ENCODE measurements around the gene ROCK2. TPM values are rescaled to one million over a fixed set of nuclear protein-coding genes. Genes with fewer than 3 reads are reported as not detected.

The ROCK2 gene
- total RNA-seq, 2 experiments from 2014 or later = 19.1 to 20.5 TPM

GRCh38 chr2:11376071-11376470 lies 31.6 kb upstream of the ROCK2 start:
- H3K27me3 Mint-ChIP-seq = no peaks in the 10 kb centered on the region
- peaks cover under 1% of the 10 kb centered on the region for H3K4me1 Mint-ChIP-seq
- no peaks in the 10 kb centered on the region for H3K9me3 Mint-ChIP-seq
- POLR2A ChIA-PET = no interaction called here
- no peak overlapping the region for H3K27ac Mint-ChIP-seq
- CTCF ChIA-PET = interaction anchor here (0.6 kb wide), 1 partner anchor 524 kb away, joined by 3 read pairs; no protein-coding TSS in a partner anchor
- H3K36me3 Mint-ChIP-seq (ENCODE audit: low read depth) = no peaks in the 10 kb centered on the region
- DNase-seq = no peak
- H3K4me3 Mint-ChIP-seq = no peak overlapping the region

- H3K27me3 Mint-ChIP-seq = no peaks in the 10 kb centered on the region
- H3K27ac Mint-ChIP-seq = no peak overlapping the region
- CTCF ChIA-PET = interaction anchor here (0.6 kb wide), 1 partner anchor 524 kb away, joined by 3 read pairs; no protein-coding TSS in a partner anchor
- no peak for DNase-seq
- no peaks in the 10 kb centered on the region for H3K36me3 Mint-ChIP-seq (ENCODE audit: low read depth)
- no peaks in the 10 kb centered on the region for H3K4me1 Mint-ChIP-seq
- POLR2A ChIA-PET = no interaction called here
- H3K4me3 Mint-ChIP-seq = no peak overlapping the region
- H3K9me3 Mint-ChIP-seq = no peaks in the 10 kb centered on the region
Measured at GRCh38 chr2:11375689-11376027, 31.2 kb upstream of the ROCK2 start.

GRCh38 chr2:11375025-11375688 lies 30.7 kb upstream of the ROCK2 start:
- H3K27ac Mint-ChIP-seq = no peak overlapping the region
- ChIA-PET CTCF (interaction anchor here (0.6 kb wide), 1 partner anchor 523 kb away, joined by 3 read pairs; no protein-coding TSS in a partner anchor), POLR2A (no interaction called here)
- H3K27me3 Mint-ChIP-seq = no peaks in the 10 kb centered on the region
- H3K4me1 Mint-ChIP-seq = no peaks in the 10 kb centered on the region
- H3K36me3 Mint-ChIP-seq (ENCODE audit: low read depth) = no peaks in the 10 kb centered on the region
- no peak overlapping the region for H3K4me3 Mint-ChIP-seq
- H3K9me3 Mint-ChIP-seq = no peaks in the 10 kb centered on the region
- DNase-seq = no peak

DNA sequence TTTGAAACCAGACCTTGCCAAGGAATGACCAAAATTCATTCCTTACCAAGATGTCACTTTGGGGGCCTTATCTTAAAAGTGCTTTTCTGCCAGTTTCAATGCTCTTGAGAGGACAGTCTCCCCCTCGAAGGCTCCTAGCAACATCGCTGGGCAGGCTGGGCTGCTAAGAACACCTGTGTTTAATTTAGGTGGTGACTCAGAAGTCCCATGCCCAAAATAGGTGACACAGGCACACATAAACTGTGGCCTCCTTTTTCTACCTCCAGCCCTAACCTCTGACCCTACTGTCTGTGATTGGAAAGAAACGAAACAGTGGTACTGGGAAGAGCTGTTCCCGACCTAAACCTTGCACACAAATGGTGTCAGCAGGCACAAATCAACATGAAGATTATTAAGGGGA lies 28.7 kb upstream of the ROCK2 start:
- Mint-ChIP-seq H3K4me3 (no peak overlapping the region), H3K4me1 (no peaks in the 10 kb centered on the region), H3K27me3 (peaks cover 3% of the 10 kb centered on the region), H3K36me3 (ENCODE audit: low read depth) (no peaks in the 10 kb centered on the region), H3K9me3 (no peaks in the 10 kb centered on the region), H3K27ac (no peak overlapping the region)
- DNase-seq = no peak
- CTCF ChIA-PET = no interaction called here
- POLR2A ChIA-PET = no interaction called here

- no peaks in the 10 kb centered on the region for H3K9me3 Mint-ChIP-seq
- no peaks in the 10 kb centered on the region for H3K4me1 Mint-ChIP-seq
- no peak overlapping the region for H3K27ac Mint-ChIP-seq
- no peak for DNase-seq
- POLR2A ChIA-PET = no interaction called here
- CTCF ChIA-PET = interaction anchor here (1.1 kb wide), 1 partner anchor 18 kb away, joined by 3 read pairs; no protein-coding TSS in a partner anchor
- no peaks in the 10 kb centered on the region for H3K36me3 Mint-ChIP-seq (ENCODE audit: low read depth)
- H3K4me3 Mint-ChIP-seq = no peak overlapping the region
- H3K27me3 Mint-ChIP-seq = peaks cover 3% of the 10 kb centered on the region
Measured at GRCh38 chr2:11371092-11371937, 26.9 kb upstream of the ROCK2 start.

DNA sequence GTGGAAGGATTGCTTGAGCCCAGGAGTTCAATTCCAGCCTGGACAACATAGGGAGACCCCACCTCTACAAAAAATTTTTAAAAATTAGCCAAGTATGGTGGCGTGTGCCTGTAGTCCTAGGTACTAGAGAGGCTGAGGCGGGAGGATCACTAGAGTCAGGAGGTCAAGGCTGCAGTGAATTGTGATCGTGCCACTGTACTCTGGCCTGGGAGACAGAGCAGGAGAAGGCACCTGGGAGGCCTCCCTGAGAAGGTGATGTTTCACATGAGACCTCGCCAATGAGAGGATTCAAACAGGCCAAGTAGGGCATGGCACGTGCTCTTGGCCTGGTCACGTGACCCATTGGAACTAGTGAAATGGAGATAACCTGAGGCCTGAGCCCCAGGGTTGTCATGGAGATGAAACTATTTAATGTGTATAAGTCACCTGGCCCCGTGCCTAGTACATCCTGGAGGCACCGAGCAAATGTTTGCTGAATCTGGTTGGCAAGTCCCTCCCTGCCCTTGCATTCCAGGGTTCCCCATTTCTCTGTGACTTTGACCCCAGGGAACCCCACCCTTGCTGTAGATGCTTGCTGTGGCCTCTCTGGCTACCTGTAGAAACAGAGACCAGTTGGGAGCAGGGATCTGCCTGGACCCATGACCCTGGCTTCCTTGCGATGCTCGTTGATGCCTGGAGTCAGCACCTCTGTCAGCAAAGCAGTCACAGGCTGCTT lies 26.1 kb upstream of the ROCK2 start:
- no peak overlapping the region for H3K27ac Mint-ChIP-seq
- no peaks in the 10 kb centered on the region for H3K36me3 Mint-ChIP-seq (ENCODE audit: low read depth)
- ChIA-PET POLR2A (no interaction called here), CTCF (no interaction called here)
- no peak overlapping the region for H3K4me3 Mint-ChIP-seq
- peaks cover 3% of the 10 kb centered on the region for H3K27me3 Mint-ChIP-seq
- DNase-seq = no peak
- no peaks in the 10 kb centered on the region for H3K9me3 Mint-ChIP-seq
- no peaks in the 10 kb centered on the region for H3K4me1 Mint-ChIP-seq

DNA sequence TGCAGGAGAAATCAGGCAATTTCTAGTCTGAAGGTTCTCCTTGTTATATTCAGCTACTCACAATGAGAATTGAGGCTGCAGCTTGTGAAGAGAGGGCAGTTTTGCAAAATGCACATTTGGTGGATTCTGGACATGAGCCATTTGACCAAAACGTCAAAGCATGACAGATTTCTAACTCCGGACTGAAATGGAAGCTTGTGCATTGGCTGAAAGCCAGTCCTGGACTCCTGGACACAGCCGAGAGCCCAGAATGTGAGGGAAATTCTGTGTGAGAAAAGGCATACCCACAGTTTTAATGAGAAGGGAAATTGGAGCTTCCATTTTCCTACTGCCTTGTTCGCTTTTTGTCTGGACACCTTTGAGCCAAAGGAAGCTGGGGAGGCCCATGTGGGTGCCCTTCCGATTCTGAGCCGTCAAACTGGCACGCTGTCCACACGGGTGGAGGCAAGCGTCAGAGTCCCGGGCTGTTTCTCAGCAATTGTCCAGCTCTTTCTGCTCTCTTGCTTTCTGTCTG lies 23.7 kb upstream of the ROCK2 start:
- ChIA-PET POLR2A (no interaction called here), CTCF (interaction anchor here (0.6 to 0.9 kb wide), 3 partner anchors 9 to 502 kb away, joined by 3 to 5 read pairs (median 4); no protein-coding TSS in a partner anchor)
- no peak overlapping the region for H3K4me3 Mint-ChIP-seq
- no peaks in the 10 kb centered on the region for H3K36me3 Mint-ChIP-seq (ENCODE audit: low read depth)
- H3K27ac Mint-ChIP-seq = no peak overlapping the region
- H3K27me3 Mint-ChIP-seq = peaks cover 3% of the 10 kb centered on the region
- H3K9me3 Mint-ChIP-seq = no peaks in the 10 kb centered on the region
- DNase-seq = no peak
- H3K4me1 Mint-ChIP-seq = no peaks in the 10 kb centered on the region

GRCh38 chr2:11367170-11367730 lies 22.8 kb upstream of the ROCK2 start:
- DNase-seq = no peak
- Mint-ChIP-seq H3K4me3 (no peak overlapping the region), H3K36me3 (ENCODE audit: low read depth) (no peaks in the 10 kb centered on the region), H3K27ac (no peak overlapping the region), H3K27me3 (peaks cover 3% of the 10 kb centered on the region), H3K4me1 (no peaks in the 10 kb centered on the region), H3K9me3 (no peaks in the 10 kb centered on the region)
- POLR2A ChIA-PET = no interaction called here
- CTCF ChIA-PET = interaction anchor here (0.9 kb wide), 1 partner anchor 10 kb away, joined by 4 read pairs; no protein-coding TSS in a partner anchor

DNA sequence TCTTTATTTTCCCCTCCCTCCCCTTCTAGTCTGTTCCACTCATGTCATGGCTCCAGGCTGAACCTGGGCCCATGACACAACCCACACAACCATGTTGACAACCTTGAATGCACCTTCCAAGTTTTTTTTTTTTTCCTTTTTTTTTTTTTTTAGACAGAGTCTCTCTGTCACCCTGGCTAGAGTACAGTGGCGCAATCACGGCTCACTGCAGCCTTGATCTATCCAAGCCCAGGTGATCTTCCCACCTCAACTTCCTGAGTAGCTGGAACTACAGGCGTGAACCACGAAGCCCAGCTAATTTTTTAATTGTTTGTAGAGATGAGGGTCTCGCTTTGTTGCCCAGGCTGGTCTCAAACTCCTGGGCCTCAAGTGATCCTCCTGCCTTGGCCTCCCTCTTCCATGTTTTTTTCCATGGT lies 21.9 kb upstream of the ROCK2 start:
- H3K36me3 Mint-ChIP-seq (ENCODE audit: low read depth) = no peaks in the 10 kb centered on the region
- no peaks in the 10 kb centered on the region for H3K4me1 Mint-ChIP-seq
- H3K27me3 Mint-ChIP-seq = peaks cover 3% of the 10 kb centered on the region
- H3K9me3 Mint-ChIP-seq = no peaks in the 10 kb centered on the region
- no peak overlapping the region for H3K27ac Mint-ChIP-seq
- CTCF ChIA-PET = no interaction called here
- POLR2A ChIA-PET = no interaction called here
- no peak for DNase-seq
- H3K4me3 Mint-ChIP-seq = no peak overlapping the region

DNA sequence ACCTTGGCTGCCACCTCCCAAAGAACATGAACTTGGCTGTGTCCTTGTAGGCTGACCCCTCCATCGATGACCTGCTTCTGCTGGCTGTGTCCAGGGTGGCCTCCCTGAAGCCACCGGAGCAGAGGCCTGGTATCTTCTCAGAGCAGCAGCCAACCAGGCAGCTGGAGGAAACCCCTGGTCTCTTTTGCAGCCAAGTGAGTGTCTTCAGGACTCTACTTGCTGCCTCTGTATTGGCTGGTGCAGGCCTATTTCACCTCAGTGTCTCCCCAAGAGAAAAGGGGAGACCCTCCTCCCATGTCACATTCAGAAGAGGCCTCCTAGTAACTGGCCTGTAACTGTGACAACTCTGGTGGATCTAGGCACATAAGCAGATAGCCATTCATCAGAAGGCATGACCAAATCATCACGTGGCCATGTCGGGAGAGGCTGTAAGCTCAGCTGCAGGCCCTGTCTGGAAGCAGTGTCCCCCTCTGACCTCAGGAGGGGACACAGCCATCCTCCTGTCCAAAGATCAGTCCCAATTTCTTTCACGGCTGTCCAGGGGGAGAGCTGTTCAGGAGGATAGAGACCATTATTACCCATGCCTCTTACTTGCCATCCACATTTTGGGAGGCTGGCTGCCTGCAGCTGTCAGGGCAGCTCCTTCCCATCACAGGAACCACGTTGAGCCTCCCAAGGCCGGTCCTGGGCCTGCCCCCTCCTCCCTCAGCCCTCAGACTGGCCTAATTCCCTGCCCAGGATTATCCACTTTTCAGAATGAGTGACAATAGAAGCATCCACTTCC lies 20.9 kb upstream of the ROCK2 start:
- ChIA-PET POLR2A (no interaction called here), CTCF (no interaction called here)
- no peaks in the 10 kb centered on the region for H3K9me3 Mint-ChIP-seq

DNA sequence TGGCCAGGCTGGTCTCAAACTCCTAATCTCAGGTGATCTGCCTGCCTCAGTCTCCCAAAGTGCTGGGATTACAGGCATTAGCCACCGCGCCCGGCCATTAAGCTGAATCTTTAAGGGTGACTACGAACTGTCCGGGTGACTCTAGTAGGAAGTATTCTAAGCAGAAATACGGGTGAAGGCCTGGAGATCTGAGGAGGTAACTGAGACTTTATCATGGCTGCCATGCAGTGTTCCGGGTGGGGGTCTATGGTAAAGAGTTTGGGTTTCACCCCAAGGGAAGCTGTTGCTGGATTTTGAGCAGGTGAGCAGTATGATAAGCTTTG lies 20.1 kb upstream of the ROCK2 start:
- Mint-ChIP-seq H3K27ac (no peak overlapping the region), H3K9me3 (no peaks in the 10 kb centered on the region), H3K4me1 (no peaks in the 10 kb centered on the region), H3K36me3 (ENCODE audit: low read depth) (no peaks in the 10 kb centered on the region), H3K27me3 (peaks cover 3% of the 10 kb centered on the region), H3K4me3 (no peak overlapping the region)
- no peak for DNase-seq
- ChIA-PET CTCF (no interaction called here), POLR2A (no interaction called here)

More for the DNA sequence above, 20.9 kb upstream of the ROCK2 start:
- no peaks in the 10 kb centered on the region for H3K36me3 Mint-ChIP-seq (ENCODE audit: low read depth)
- no peak overlapping the region for H3K4me3 Mint-ChIP-seq
- peaks cover 3% of the 10 kb centered on the region for H3K27me3 Mint-ChIP-seq
- no peaks in the 10 kb centered on the region for H3K4me1 Mint-ChIP-seq
- H3K27ac Mint-ChIP-seq = no peak overlapping the region
- no peak for DNase-seq

GRCh38 chr2:11363868-11364564 lies 19.6 kb upstream of the ROCK2 start:
- POLR2A ChIA-PET = no interaction called here

More at GRCh38 chr2:11363868-11364564, 19.6 kb upstream of the ROCK2 start:
- Mint-ChIP-seq H3K27me3 (peaks cover 3% of the 10 kb centered on the region), H3K27ac (no peak overlapping the region), H3K4me1 (no peaks in the 10 kb centered on the region), H3K9me3 (no peaks in the 10 kb centered on the region), H3K36me3 (ENCODE audit: low read depth) (no peaks in the 10 kb centered on the region), H3K4me3 (no peak overlapping the region)
- CTCF ChIA-PET = no interaction called here
- no peak for DNase-seq
